ENCODE data around the gene CNPPD1.

DNA sequence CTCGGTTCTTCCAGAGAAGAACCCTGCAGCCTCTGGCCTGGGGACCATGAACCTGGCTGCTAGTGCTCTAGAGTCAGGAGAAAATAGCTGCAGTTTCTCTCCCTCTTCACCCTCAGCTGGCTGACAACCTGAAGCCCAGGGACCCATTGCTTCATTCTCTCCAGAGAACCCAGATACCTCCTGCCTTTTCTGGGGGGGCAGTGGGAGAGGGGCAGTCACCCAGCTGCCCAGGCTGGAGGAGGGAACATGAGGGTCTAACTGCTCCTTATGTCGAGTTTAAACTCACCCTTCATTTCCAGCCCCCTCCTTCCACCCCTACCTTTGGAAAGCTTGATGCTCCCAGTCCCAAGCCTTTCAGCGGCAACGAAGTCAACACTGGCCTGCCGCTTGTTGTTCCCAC is 22.2 kb upstream of the CNPPD1 start:
- TF ChIP-seq, protein P1, sequence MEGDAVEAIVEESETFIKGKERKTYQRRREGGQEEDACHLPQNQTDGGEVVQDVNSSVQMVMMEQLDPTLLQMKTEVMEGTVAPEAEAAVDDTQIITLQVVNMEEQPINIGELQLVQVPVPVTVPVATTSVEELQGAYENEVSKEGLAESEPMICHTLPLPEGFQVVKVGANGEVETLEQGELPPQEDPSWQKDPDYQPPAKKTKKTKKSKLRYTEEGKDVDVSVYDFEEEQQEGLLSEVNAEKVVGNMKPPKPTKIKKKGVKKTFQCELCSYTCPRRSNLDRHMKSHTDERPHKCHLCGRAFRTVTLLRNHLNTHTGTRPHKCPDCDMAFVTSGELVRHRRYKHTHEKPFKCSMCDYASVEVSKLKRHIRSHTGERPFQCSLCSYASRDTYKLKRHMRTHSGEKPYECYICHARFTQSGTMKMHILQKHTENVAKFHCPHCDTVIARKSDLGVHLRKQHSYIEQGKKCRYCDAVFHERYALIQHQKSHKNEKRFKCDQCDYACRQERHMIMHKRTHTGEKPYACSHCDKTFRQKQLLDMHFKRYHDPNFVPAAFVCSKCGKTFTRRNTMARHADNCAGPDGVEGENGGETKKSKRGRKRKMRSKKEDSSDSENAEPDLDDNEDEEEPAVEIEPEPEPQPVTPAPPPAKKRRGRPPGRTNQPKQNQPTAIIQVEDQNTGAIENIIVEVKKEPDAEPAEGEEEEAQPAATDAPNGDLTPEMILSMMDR (IDR thresholded peaks at IDR 0.05; ENCODE audit: control extremely low read depth in 1 of 3, insufficient read depth in 1 of 3, low read depth in 1 of 3, low read length in 3 of 3): no peak
- TF ChIP-seq CEBPB (IDR thresholded peaks at IDR 0.05; ENCODE audit: low read depth, low read length): no peak
- no peak for TF ChIP-seq EP300 (IDR thresholded peaks at IDR 0.05; ENCODE audit: borderline replicate concordance in 1 of 2, low read depth in 2 of 2, low read length in 2 of 2)
- no peak for TF ChIP-seq EZH2 (IDR thresholded peaks at IDR 0.05; ENCODE audit: low read depth, low read length, severe bottlenecking)
- no peak for TF ChIP-seq MAFK (IDR thresholded peaks at IDR 0.05; ENCODE audit: low read depth, low read length)
- TF ChIP-seq, protein P2, sequence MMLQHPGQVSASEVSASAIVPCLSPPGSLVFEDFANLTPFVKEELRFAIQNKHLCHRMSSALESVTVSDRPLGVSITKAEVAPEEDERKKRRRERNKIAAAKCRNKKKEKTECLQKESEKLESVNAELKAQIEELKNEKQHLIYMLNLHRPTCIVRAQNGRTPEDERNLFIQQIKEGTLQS (IDR thresholded peaks at IDR 0.05; ENCODE audit: insufficient read depth, low read depth, low read length): no peak
- TF ChIP-seq POU5F1 (IDR thresholded peaks at IDR 0.05; ENCODE audit: low read depth, low read length): no peak
- no peak for TF ChIP-seq YY1 (IDR thresholded peaks at IDR 0.05; ENCODE audit: low read depth, low read length)
- no peak for TF ChIP-seq POLR2A (IDR thresholded peaks at IDR 0.05; ENCODE audit: control extremely low read depth in 1 of 2, low read depth in 2 of 2, low read length in 2 of 2)
- no peak for TF ChIP-seq CTBP2 (IDR thresholded peaks at IDR 0.05; ENCODE audit: borderline replicate concordance, insufficient read depth, insufficient read length, low read length)
- TF ChIP-seq KDM5A (IDR thresholded peaks at IDR 0.05; ENCODE audit: low read length): no peak
- TF ChIP-seq POLR2AphosphoS5 (IDR thresholded peaks at IDR 0.05; ENCODE audit: low read depth, low read length): no peak
- TF ChIP-seq, protein P3, sequence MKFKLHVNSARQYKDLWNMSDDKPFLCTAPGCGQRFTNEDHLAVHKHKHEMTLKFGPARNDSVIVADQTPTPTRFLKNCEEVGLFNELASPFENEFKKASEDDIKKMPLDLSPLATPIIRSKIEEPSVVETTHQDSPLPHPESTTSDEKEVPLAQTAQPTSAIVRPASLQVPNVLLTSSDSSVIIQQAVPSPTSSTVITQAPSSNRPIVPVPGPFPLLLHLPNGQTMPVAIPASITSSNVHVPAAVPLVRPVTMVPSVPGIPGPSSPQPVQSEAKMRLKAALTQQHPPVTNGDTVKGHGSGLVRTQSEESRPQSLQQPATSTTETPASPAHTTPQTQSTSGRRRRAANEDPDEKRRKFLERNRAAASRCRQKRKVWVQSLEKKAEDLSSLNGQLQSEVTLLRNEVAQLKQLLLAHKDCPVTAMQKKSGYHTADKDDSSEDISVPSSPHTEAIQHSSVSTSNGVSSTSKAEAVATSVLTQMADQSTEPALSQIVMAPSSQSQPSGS (IDR thresholded peaks at IDR 0.05; ENCODE audit: low read length): no peak
- no peak for TF ChIP-seq RFX5 (IDR thresholded peaks at IDR 0.05; ENCODE audit: borderline replicate concordance, low read depth, low read length)

Data from H1 (cell line).